HG02973 (cell line): ENCODE results near the gene AGAP2.
"Not testable (repeated sequence)": the region's sequence is repeated elsewhere in the genome, so short reads cannot be mapped to it uniquely, and the experiment has no call there.

ENCODE experiments used
- ATAC-seq: cut with Tn5 transposase; IDR thresholded peaks from one replicate; pipeline ENCODE4 v1.9.1; 2021; ENCODE audit warnings: moderate library complexity; ENCODE audit not compliant: unreplicated experiment

The AGAP2 gene

DNA sequence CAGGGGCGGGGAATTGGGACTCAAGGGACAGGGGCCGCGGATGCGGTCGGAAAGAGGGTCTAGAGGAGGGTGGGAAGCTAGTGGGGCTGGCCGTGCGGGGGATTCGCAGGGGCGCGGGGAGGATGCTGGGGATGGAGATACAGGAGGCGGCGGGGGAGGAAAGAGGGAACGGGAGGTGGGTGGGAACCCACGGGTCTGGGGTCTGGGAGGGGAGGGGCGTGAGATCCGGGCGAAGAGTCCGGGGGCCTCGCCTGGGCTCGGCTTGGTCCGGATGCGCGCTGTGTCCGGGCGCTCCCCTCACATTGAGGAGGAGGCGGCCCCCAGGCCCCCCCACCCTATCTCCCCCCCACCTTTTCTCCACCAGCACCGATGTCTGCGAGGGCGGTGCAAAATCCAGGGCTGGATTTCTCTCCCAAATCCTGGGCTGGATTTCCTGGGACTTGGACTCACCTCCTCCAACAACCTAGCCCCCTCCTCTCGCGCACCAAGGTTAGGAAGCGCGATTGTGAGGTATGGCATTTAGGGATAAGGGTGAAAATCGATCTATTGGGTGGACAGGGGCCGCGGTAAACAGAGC, at the start of gene AGAP2:
AGAP2 (minus strand) TSS at position 82 of the 577 bp plus-strand sequence. CDS start 496 bp downstream, outside the sequence.
- ATAC-seq, result no peak

DNA sequence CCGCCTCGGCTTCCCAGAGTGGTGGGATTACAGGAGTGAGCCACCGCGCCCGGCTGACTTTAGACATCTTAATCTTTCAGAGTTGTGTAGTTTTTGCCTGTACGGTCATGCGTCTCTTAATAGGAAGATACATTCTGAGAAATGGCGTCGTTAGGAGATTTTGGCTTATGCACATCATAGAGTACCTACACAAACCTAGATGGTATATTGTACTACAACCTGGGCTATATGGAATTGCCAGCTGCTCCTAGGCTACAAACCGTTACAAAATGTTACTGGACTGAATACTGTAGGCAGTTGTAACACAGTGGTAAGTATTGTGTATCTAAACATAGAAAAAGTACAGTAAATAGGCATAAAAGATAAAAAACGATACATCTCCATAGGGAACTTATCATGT, 45.3 kb upstream of the AGAP2 start:
- no peak for ATAC-seq

DNA sequence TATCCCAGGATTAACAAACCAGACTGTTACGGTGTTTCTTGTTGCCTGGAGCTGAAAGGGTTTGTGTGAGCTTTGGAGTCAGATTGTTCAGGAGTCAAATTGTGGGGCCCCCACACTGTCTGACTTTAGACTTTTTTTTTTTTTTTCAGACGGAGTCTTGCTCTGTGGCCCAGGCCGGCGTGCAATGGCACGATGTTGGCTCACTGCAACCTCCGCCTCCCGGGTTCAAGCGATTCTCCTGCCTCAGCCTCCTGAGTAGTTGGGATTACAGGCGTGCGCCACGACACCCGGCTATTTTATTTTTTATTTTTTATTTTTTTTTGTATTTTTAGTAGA, 44.9 kb upstream of the AGAP2 start:
- no peak for ATAC-seq

DNA sequence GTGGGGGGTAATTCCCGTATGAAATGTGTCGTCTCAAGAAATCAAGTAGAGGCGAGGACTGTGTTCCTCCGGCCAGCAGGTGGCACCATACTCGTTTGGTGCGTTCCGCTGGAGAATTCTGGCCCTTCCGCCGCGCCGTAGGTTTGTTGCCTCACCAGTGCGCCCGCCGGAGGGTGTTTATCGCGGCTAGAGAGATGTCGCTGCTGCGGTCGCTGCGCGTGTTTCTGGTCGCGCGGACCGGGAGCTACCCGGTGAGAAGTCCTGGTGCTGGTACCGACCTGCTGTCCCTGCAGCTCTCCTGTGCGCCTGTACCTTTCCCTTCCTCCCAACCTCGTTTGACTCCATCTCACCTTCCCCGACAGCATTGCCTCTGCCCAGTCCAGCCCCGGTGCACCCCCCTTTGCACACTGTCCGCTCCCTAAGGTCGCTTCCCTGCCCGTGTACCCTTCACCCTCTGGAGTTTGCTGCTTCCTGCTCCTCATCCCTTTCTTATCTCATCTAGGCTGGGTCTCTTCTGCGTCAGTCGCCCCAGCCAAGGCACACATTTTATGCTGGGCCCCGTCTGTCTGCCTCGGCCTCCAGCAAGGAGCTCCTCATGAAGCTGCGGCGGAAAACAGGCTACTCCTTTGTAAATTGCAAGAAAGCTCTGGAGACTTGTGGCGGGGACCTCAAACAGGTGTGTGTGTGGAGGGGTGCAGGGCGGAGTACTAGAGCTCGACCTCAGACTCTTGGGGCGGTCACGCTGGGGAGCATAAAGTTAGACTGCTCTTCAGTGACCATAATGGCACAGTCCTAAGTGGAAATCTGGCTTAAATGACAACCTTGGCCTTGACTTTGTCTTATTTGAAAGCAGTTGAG, 44.3 kb upstream of the AGAP2 start, which contains the start of gene TSFM:
TSFM (plus strand) TSS at position 180 of the 858 bp plus-strand sequence; CDS start at position 195, 15 bp downstream.
- ATAC-seq, result peak; percentile 74

DNA sequence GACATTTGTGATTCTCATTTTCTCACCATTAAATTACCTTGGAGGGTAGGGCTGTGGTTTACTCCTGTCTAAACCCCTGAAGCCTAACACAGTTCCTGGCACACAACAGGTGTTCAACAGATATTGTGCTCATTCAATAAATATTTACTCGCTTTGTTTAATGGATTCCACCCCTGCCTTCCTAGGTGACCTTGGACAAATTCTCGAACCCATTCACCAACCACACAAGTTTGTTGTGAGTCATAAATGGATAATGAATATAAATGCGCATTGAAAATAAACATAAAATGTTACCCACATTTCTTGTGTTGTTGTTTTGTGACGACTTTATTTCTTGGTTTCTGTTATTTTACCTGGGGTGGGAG, 43.7 kb upstream of the AGAP2 start:
- ATAC-seq, result peak; percentile 14

DNA sequence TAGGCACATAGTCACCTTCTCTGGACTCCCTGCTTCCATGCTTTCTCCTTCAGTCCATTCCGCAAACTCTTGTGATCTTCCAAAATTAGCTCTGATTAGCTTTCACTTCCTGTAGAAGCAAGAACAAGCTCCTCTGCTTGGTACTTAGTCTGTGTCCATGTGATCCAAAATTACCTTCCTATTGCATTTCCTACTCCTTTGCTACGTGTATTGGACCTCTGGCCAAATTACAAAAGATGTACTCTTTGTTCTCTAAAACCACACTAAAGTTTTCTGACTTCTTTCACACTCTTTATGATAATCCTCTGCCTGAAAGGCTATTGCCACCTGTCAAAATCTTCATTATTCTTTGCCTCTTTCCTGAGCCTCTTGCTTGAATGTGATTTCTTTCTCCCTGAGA, 43.3 kb upstream of the AGAP2 start:
- ATAC-seq, result no peak

DNA sequence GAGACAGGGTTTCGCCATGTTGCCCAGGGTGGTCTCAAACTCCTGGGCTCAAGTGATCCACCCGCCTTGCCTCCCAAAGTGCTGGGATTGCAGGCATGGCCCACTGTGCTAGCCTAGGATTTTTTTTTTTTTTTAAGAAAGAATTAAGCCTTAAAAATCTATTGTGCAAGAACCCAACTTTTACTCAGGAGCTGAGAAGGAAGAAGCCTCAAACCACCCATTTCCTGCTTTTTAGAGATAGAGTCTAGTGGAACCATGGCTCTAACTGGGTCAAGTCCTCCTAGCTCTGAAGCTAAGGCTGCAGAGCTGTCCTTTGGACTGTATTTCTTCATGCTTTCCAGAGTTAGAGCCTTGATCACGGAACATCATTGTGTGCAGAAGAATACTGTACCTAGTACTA, 42.7 kb upstream of the AGAP2 start:
- no peak for ATAC-seq

DNA sequence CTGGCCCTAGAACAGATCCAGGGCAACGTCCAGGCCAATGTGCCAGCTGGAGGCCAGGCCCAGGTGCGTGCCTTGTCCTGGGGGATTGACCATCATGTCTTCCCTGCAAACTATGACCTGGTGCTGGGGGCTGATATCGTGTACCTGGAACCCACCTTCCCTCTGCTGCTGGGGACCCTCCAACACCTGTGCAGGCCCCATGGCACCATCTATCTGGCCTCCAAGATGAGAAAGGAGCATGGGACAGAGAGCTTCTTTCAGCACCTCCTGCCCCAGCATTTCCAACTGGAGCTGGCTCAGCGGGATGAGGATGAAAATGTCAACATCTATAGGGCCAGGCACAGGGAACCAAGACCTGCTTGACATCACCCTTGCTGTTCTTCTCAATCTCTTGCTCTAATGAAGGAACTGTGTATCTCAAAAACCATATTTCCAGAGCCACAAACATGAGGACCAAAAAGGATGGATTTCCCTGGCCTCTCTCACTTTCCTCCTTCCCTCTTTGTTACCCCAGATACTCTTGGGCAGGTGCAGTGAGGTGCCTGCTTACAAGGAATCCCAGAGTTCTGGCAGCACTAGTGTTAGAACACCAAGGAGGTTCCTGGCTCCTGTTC, 41.8 kb upstream of the AGAP2 start:
- ATAC-seq, result no peak

DNA sequence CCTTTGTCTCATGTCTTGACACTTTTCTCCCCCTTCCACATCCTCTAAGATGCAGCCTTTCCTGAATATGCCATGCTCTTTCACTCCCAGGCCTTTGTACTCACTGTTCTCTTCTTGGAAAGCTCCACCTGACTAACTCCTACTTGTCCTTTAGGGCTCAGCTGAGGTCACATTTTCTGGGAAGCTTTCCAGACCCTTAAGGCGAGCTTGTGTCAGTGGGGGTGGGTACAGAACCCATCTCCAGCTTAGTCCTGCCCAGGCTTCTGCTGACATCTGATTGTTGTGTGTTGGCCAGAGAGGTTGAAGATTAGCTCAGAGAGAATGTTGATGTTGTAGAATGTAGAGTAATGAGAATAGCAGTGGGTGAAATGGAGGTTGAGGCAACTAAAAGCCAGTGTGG, 41.2 kb upstream of the AGAP2 start:
- no peak for ATAC-seq

DNA sequence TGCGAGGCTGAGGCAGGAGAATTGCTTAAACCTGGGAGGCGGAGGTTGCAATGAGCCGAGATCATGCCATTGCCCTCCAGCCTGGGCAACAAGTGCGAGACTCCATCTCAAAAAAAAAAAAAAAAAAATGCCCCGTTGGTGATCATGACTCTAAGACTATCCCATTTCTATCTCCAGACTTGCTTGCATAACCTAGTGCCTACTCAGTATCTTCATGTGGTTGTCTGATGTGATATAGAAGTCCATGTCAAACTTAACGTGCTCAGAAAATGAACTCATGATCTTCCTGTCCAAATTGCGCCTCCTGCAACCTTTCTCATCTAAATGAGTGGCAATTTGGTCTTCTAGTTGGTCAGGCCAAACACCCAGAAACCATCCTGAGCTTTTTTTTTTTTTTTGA, 39.4 kb upstream of the AGAP2 start:
- no peak for ATAC-seq

DNA sequence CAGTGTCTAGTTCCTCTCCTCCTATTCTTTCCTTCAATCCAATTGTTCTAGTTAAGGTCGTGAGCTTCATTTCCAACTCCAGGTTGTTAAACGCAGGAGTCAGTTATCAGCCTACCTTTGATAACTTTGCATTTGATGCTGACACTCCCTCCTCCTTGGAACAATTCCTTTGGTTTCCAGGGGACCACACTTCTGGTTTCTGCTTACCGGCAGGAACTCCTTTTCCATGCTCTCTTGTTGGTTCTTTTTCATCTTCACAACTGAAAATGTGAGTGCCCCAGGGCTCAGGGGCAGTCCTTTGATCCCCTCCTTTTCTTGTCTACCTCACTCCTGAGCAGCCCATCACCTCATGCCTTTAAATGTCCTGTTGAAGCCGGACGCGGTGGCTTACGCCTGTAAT, 38.8 kb upstream of the AGAP2 start:
- ATAC-seq, result no peak

DNA sequence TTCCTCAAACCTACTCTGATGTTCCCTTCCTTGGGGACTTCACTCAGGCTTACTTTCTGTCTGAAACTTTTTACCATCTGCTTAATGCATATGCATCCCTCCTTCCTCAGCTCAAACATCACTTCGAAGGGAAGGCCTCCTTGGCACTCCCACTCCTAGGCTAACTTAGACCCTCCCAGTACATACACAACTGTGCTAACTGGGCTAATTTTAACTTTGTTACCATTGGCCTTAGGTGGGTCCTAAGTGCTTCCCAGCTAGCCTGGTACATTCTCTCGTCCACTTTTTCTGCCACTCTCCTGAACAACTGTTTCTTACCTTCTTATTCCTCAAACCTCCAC, 37.7 kb upstream of the AGAP2 start:
- no peak for ATAC-seq

DNA sequence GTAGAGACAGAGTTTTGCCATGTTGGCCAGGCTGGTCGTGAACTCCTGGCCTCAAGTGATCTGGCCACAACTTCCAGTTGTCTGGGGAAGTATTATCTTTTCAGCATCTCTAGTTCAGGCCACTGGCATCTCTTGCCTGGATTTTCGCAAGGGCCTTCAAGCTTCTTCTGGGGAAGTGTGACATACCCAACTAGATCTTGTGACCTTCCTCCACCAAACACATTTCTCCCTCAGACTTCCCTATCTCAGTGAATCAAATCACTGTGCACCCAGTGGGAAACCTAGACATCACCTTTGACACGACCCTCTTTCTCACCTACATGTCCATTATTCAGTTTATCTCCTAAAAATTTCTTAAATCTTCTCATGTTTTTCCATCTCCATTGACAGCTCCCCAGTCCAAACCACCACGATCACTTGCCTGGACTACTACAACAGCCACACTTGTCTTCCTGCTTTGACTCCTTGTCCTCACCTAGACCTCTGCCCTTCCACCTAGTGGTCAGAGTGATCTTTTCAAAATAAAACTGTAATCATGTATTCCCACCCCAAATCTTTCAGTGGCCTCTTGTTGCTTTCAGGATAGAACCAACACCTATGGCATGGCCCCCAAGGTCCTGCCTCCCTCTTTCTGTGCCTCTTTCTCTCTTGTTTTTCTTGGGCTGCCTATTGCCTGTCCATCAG, 37.2 kb upstream of the AGAP2 start:
- ATAC-seq, result no peak

DNA sequence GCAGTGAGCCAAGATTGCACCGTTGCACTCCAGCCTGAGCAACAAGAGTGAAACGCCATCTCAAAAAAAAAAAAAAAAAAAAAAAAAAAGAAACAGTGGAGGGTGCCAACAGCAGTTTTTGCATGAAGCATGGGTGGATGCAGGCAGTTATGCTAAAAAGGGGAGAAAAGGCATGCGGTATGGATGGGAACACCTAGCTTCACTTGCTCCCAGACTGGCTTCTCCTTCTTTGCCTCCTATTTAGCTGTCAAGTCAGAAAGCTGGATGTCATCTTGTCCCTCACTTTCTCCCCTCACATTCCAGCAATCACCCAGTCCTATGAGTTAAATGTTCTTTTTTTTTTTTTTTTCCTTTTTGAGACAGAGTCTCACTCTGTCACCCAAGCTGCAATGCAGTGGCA, 36.5 kb upstream of the AGAP2 start:
- no peak for ATAC-seq

DNA sequence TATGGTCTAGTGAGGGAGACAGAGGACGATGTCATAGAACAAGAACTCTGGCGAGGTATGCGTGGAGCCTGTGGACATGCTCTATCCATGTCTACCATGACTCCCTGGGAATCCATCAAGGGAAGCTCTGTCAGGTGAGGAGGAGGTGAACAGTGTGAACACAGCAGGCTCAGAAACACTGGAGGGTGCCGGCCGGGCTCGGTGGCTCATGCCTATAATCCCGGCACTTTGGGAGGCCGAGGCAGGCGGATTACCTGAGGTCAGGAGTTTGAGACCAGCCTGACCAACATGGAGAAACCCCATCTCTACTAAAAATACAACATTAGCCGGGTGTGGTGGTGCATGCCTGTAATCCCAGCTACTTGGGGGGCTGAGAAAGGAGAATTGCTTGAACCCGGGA, 36.1 kb upstream of the AGAP2 start:
- not testable (repeated sequence) for ATAC-seq

DNA sequence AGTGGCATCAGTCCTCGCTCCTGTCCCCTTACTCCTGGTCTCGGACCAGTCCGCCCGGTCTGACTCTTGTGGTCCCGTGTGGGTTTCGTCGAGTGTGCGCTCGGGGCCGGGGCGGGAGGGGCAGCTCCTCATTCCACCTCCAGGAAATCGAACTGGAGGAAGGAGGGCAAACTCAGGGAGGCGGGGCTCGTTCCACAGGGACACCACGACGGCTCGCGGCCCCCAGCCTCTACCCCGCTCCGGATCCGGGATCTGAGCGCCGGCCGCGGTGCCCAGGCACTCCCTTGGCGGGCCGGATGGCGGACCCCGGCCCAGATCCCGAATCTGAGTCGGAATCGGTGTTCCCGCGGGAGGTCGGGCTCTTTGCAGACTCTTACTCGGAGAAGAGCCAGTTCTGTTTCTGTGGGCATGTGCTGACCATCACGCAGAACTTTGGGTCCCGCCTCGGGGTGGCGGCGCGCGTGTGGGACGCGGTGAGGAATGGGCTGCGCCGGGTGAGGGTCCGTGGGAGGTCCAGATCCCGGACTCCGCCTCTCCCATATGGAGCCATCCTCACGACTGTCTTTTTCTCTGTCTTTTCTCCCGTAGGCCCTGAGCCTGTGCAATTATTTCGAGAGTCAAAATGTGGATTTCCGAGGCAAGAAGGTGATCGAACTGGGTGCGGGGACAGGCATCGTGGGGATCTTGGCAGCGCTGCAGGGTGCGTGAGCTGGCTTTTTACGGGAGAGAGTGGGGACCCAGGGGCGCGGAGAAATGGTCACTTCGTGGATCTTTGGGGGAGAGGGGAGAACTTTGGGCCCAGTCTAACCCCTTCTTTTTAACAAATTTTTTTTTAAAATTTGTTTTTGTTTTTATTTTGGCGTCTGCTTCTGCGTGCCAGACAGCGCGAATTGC, 34.1 kb upstream of the AGAP2 start, which contains the start of gene EEF1AKMT3:
EEF1AKMT3 (plus strand) TSS at position 186 of the 894 bp plus-strand sequence; CDS start at position 297, 111 bp downstream.
- no peak for ATAC-seq

DNA sequence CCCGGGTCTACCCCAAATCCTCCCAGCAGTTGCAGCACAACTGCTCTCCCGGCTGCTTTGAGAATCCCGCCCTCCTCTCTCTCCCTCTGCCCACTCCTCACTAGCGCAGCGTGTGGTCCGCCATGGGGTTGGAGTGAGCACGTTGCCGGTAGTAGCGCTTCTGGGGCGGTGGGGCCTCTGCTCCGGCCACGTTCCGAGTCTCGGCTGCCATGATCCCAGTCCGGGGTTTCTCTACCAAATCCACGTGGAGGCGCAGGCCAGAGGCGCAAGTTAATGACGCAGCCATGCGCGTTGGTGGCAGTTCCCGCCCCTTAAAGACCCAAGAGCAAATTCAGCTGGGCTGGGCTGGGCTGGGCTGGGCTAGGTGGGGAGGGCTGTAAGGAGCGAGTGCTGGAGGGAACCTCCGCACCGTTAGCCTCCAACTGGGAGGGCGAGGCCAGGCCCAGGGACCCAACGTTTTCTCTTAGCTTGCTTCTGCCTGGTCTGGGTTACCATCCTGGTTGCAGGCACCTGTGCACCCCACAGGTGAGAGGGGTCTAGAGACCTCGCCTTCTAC, 33.4 kb upstream of the AGAP2 start, which contains the start of gene METTL1:
METTL1 (minus strand) TSS at position 233 of the 556 bp plus-strand sequence; CDS start at position 211, 22 bp downstream.
- ATAC-seq, result peak; percentile 74

DNA sequence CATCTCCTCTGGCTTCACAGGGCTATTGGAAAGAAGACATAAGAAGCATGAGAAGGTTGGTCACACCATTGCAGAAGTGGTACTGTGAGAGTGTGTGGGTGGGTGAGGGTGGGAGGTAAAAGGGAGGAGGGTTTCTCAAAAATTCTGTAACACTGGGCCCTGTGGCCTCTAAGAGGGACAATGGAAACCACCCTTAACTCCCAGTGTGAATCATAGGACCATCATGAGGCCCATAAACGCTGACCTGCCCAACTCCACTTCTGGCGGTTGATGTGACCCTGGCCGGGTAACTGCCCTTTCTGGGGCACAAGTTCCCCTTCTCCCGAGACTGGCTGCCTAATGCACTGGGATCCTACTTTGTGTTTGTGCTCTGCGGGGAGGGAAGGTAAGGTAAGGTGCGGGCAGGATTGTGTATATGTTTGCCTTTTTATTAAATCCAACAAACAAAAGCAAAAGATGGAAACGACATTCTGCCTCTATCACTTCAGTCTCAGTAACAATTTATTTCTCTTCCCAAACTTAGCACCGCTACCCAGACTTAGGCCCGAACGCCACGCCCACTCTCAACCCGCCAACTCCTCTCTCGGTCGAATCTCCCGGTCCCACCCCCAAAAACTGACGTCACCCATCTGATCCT, 32.8 kb upstream of the AGAP2 start:
- peak; percentile 57 for ATAC-seq

DNA sequence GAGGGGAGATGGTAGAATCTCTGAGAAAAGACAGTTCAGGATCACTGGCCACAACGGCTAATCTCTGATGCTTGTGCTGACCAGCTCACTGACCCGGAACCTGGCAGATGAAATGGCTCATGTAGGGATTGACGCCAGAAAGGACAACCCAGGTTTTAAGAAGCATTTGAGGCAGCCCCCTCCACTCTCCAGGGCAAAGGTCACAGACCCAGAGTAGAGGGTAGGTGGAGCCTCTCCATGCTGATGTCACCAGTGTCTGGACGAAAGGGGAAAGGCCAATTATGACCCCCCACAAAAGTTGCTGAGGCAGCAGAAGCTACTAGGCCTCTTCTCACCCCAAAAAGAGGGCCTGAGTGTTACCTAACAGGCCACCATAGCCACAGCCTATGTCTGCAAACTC, 32.2 kb upstream of the AGAP2 start:
- ATAC-seq, result no peak

DNA sequence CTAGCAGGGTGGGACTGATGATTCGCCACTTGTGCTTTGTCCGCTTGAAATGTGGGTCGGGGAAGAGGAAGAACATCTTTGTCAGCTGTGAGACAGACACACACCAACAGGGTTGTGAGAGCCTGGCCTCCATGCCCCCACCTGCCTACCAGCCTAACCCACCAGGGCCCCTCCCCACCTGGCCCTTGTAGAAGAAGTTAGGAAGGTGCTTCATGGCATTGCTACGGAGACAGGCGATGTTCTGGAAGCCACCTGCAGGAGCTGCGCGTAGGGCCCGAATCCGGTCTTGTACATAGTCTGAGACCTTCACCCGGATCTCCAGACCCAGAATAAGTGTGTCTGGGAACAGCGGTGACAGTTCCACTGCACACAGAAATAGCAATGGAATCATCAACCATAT, 31.1 kb upstream of the AGAP2 start:
- ATAC-seq, result no peak
